Subcutaneous preadipocyte (primary cell): ENCODE data around the gene ZNF593. TPM values are rescaled to one million over a fixed set of nuclear protein-coding genes. Genes with fewer than 3 reads are reported as not detected.

ENCODE experiments used
- total RNA-seq: library from RNA; depleted of rRNA; stranded (reverse); fragments of >200 nt; gene quantifications from 2 replicates; pipeline ENCODE4 v1.2.3, GENCODE V29; 2012

ZNF593 gene
- 23.7 and 37.5 TPM in 2 replicates for total RNA-seq

DNA sequence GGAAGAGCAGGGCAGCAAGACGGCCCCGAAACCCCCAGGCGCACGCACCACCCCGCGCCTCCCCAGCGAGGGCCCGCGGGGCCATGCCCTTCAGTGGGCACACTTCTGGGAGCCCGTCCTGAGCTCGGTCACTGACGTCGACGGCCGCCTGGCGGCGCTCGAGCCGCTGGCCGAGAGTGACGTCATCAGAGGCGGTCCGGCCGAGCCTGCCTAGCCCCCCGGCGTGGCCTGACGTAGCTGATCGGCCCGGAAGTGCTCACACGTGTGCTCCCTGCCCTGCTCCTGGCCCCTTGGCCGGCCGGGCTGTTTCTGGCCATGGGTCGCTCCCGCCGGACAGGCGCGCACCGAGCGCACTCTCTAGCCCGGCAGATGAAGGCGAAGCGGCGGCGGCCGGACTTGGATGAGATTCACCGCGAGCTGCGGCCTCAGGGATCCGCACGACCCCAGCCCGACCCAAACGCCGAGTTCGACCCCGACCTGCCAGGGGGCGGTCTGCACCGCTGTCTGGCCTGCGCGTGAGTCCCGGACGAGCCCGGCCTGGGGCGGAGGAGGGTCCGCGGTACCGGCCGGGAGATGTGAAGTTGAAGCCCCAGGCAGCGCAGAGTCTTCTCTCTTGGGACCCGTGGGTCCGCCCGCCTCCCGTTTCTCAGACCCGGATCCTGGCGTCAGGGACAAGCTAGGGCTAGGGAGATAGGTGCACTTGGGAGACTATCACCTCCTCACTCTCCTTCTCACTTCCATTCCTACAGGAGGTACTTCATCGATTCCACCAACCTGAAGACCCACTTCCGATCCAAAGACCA is at the start of gene ZNF593:
Gene ZNF593 (plus strand): TSS at position 240 of the 803 bp plus-strand sequence. CDS start 76 bp downstream, at position 316.

DNA sequence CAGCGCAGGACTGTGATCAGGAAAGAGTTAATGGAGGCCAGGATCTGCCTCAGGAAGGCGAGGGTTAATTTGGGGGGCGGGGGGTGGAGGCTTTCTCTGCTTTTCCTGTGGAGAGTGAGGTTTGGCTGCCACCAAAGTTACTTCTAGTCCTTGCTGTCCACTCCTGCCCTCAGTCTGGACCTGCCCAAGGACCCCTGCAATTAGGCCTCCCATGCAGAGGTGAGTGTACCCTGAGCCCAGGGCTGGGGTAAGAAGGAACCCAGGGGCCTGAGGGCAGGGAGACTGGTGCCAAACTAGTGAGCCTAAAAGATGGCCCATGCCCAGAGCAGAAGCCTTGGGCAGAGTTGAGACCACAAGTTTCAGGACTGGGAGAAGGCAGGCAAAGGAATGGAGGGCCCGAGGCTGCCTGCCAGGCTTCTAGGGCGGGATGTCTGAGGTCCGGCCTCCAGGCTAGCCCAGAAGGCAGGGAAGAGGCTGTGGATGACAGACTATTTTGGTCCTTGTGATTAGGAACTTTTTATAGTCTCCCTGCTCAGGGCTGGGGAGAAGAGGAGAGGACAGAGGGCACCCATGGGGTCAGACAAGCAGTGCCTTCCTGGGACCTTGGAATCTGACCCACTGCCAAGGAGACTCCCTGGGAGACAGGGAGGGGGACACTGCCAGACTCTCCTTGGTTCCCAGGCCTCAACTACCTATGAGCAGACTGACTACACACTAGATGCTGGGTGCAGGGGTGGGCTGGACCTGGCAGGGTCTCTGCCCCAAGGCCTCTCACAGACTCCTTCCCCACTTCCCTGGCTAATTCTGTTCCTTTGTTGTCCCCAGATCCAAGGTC is 10.6 kb upstream of the ZNF593 start, which contains the start of gene FAM110D:
Gene FAM110D (plus strand): TSS at position 172 of the 835 bp plus-strand sequence. CDS start 2,213 bp downstream, outside the sequence.

GRCh38 chr1:26168410-26169197 is 1.1 kb upstream of the ZNF593 start, which contains the start of gene C1orf232:
C1orf232 (minus strand) TSS chr1:26168963; CDS start chr1:26168499, 464 bp downstream.

GRCh38 chr1:26171084-26172072 is 1.7 kb downstream of the ZNF593 start, which contains the start of gene ZNF593OS:
ZNF593OS (minus strand) TSS chr1:26171832; CDS start chr1:26171661, 171 bp downstream.

GRCh38 chr1:26177182-26177684 is 7.5 kb downstream of the ZNF593 start, which contains the start of gene CNKSR1:
CNKSR1 (plus strand) TSS chr1:26177491; CDS start chr1:26177548, 57 bp downstream.

GRCh38 chr1:26190373-26190987 is 20.8 kb downstream of the ZNF593 start, which contains the start of gene CATSPER4:
CATSPER4 (plus strand) TSS chr1:26190602; CDS start chr1:26190628, 26 bp downstream.

Other genes starting within 250 kb of the ZNF593 start
- 6.6 and 10.0 TPM in 2 replicates for gene PAFAH2, start 171.8 kb upstream of the ZNF593 start, total RNA-seq
- gene EXTL1, start 148.1 kb upstream of the ZNF593 start, total RNA-seq, result under 0.01 TPM in 2 replicates
- not detected in 2 replicates for gene SLC30A2, start 123.8 kb upstream of the ZNF593 start, total RNA-seq
- gene TRIM63, start 102.3 kb upstream of the ZNF593 start, total RNA-seq, result under 0.01 TPM in 1 of 2 replicates, not detected in the other
- 2.9 and 4.7 TPM in 2 replicates for gene PDIK1L, start 58.1 kb upstream of the ZNF593 start, total RNA-seq
- gene FAM110D, start 10.8 kb upstream of the ZNF593 start, total RNA-seq, result not detected in 2 replicates
- not detected in 2 replicates for gene C1orf232, start 945 bp upstream of the ZNF593 start, total RNA-seq
- under 0.01 TPM in 1 of 2 replicates, not detected in the other for gene ZNF593OS, start 1.9 kb downstream of the ZNF593 start, total RNA-seq
- under 0.01 TPM in 1 of 2 replicates, not detected in the other for gene CNKSR1, start 7.6 kb downstream of the ZNF593 start, total RNA-seq
- not detected in 2 replicates for gene CATSPER4, start 20.7 kb downstream of the ZNF593 start, total RNA-seq
- 6.6 and 15.6 TPM in 2 replicates for gene CEP85, start 64.3 kb downstream of the ZNF593 start, total RNA-seq
- gene SH3BGRL3, start 110.2 kb downstream of the ZNF593 start, total RNA-seq, result 66.3 and 69.1 TPM in 2 replicates
- 6.5 and 8.8 TPM in 2 replicates for gene UBXN11, start 136.7 kb downstream of the ZNF593 start, total RNA-seq
- gene CD52, start 148.1 kb downstream of the ZNF593 start, total RNA-seq, result 0.98 TPM in 1 of 2 replicates, not detected in the other
- gene CRYBG2, start 184.2 kb downstream of the ZNF593 start, total RNA-seq, result not detected in 2 replicates
- not detected in 2 replicates for gene ZNF683, start 202.8 kb downstream of the ZNF593 start, total RNA-seq
- not detected in 2 replicates for gene LIN28A, start 240.9 kb downstream of the ZNF593 start, total RNA-seq